HG03442 (cell line): Measurements from ENCODE around the gene FCF1.

Experiments used
- ATAC-seq: cut with Tn5 transposase; IDR thresholded peaks from one replicate; pipeline ENCODE4 v1.9.1; 2021; ENCODE audit warnings: mild to moderate bottlenecking, moderate library complexity; ENCODE audit not compliant: unreplicated experiment

Gene FCF1

GRCh38 chr14:74712499-74713394, at the start of gene FCF1, which contains the start of gene AREL1:
TSS of gene FCF1 (plus strand) at chr14:74713144. CDS start at chr14:74713198, 54 bp downstream.
TSS of gene AREL1 (minus strand) at chr14:74713080. CDS start at chr14:74685615, 27,465 bp downstream.
- peak; percentile 87 for ATAC-seq

DNA sequence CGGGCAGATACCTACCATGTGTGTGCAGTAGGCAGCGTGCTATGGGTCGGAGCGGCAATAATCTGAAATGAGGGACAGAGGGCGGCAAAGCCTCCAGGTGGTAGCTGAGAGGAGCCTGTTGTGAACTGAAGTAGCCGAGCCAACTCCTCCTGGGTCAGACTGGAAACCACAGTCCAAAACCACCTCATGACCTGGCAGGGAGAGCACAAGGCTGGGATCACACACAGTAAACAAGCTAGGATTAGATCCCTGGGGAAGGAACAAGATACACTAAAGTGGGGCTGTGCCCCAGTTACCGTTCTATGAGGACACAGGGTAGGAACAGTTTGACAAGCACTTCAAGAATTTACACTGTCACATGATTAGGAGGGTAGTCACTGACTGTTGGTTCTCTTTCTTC, 49.1 kb upstream of the FCF1 start:
- no peak for ATAC-seq

DNA sequence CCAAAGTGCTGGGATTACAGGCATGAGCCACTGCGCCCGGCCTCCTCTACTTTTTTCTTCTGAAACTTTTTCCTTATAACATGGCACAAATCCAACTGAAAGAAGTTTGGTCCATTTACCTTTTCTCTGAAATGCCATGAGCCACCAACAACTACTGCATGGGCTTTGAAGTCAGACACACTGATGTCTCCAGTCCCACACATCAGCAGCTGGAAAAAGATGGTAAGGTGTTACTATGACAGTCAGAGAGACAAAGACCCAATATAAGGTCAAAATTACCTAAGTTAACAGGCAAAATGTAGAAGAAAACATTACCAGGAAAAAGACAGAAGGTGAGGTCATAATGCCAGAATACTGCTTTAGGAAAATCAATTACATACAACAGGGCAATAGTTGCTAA, 48.2 kb upstream of the FCF1 start:
- ATAC-seq, result no peak

GRCh38 chr14:74667758-74668157, 45.2 kb upstream of the FCF1 start:
- ATAC-seq, result no peak

- ATAC-seq, result no peak
These were observed 43.7 kb upstream of the FCF1 start for GRCh38 chr14:74669256-74669655.

DNA sequence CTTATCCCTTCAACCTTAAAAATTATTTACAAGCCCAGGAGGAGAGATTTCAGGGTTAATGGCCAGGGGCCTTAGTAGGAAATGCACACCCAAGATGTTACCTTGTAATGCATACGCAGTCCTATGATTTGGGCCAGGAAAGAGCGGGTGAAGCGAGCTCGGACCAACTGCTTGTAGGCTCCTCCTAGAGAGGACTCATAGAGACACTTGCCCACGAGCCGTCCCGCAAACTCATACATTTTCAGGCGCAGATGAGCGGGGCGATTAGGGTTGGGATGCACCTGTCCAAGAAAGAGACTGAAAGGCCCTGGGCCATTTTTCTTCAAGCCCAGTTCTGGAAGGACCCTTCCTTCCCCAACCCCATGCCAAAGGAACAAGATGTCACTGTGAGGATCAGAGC, 43.1 kb upstream of the FCF1 start:
- no peak for ATAC-seq

- ATAC-seq, result no peak
These were observed 42.1 kb upstream of the FCF1 start for GRCh38 chr14:74670726-74671411.

- ATAC-seq, result no peak
These were observed 41.2 kb upstream of the FCF1 start for GRCh38 chr14:74671789-74672188.

DNA sequence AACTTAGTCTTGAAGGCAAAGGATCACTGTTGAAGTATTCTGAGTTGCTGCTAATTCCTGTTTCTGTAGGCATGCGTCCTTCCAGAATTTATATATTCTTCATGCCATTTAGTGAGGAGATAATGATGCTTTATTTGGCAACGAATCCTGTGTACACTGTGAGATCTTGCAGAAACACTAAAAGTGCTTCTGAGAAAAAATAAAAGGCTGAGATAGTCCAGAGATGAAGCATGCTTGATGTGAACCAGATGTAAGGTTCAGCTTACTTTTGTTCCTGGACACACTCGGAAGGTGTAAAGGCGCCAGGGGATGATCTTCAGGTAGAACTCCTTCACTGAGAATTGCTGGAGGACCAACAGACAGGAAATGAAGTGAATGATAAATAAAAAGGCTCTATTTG, 39.2 kb upstream of the FCF1 start:
- no peak for ATAC-seq

DNA sequence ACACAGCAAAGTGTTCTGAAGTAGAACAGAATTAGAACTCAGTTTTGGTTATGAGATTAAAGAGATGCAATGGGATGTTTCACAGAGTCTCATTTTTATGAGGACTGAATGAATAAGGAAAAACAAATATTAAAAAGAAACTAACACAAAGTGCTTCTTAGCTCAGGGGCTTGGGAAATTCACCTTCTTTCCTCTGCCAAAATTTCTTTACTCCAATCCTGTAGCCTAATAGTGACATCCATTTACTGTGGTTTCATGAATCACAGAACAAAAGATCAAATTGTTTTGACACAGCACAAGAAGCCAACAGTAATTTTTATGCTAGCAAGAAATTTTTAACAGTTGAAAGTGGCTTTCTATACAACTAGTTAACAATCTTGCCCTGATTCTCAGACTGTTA, 37.7 kb upstream of the FCF1 start:
- ATAC-seq, result no peak

DNA sequence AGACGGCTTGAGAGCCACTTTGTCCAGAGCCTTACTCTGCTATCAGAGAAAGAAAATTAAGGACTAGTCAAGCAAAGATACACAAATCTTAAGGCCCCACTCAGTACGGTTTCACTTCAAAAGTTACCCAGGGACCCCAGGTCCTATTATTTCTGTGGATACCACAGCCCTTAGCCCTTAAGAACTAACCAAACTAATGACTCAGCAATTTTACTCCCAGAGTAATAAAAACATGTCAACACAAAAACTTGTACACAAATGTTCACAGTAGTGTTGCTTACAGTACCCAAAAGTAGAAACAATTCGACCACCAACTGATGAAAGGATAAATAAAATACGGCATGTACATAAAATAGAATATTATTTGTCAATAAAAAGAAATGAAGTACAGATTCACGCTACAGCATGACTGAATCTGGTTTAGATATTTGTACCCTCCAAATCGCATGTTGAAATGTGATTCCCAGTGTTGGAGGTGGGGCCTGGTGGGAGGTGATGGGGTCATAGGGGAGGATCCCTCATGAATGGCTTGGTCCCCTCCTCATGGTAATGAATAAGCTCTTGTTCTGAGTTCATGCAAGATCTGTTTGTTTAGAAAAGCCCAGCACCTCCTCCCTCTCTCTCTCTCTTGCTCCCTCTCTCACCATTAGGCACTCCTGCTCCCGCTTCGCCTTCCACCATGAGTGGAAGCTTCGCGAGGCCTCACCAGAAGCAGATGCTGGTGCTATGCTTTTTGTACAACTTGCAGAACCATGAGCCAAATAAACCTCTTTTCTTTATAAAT, 30.6 kb upstream of the FCF1 start:
- no peak for ATAC-seq

- no peak for ATAC-seq
These were observed 29.5 kb upstream of the FCF1 start for GRCh38 chr14:74683406-74683805.

DNA sequence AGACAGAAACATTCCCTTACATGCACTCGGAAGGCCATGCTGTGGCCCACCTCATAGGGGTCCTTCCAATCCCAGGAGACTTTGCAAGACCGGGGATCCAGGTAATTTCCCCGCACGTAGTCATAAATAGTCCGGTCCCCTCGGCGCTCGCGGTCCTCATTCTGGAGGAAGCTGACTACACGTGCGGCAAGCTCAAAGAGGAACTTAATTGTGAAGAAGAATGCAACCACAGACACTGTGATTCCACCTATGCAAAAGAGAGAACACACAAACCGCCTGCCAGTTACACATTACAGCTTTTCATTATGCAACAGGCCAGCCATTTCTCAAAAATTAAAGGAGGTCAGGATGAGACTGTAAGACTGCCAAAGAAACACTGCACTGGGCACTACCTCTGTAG, 28.5 kb upstream of the FCF1 start:
- ATAC-seq, result no peak

DNA sequence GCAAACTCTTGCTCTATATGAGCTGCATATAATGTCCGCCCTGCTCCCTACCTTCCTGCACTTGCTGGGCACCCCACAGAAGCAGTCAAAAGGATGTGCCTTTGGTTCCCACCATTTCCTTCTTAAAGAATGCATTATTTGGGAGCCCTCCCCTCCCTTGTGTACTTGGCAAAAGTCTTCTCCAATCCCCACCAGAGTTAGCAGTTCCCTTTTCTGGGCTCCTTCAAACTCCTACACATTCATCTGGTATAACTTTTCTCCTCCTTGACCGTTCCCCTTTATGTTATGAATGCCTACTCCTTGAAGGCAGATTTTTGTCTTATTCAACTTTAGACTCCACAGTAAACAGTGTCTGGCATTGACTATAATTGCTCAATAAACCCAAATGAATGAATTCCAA, 27.9 kb upstream of the FCF1 start:
- no peak for ATAC-seq

DNA sequence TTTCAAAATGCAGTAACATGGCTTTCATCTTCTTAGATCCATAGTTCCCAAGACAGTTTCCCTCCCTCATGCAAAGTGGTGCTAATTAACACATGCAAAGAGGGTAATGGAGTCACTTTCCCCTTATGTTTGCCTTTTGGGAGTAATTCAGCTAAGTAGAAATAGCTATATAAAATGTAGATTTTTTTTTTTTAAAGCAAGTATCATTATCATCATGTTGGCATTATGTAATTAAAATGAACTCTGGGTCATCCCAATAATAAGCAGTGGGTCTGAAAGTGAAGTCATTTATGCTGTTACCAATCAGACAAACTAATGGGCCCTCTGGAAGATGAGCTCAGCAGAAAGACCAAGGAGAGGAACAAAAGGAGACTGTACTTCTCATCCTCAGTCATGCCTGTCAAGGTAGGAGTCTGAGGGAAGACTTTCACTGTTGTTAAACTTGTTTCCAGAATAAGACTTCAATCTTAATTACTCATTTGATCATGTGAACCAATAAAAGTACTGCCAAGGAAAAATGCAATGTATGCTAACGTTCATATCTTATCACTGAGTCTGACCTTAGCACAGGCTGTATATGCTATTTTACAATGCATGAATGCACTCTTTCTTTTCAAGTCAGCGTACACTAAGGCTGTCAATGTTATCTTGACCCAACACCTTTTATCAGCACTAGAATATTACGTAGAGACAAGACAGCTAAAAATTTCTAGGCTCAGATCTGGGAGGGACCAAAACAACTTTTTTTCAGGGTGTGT, 26.8 kb upstream of the FCF1 start:
- ATAC-seq, result no peak

- ATAC-seq, result no peak
These were observed 21.5 kb upstream of the FCF1 start for GRCh38 chr14:74691456-74691855.

DNA sequence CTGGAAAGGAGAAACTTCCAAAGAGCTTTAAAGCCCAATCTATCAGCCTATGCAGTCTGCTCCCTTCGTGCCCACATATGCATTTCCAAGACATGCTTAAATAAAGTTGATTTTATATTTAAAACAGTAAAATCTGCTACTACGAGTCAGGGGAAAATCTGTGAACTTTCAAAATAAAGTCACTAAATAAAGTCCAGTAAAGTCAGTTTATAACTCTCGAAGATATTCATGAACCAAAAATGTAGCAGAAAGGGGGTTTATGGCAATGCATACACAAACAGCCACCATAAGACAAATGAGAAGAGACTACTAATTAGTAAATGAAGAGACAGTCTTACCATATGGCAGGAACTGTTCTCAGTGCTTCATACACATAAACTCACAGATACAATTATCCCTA, 19.8 kb upstream of the FCF1 start:
- no peak for ATAC-seq

- no peak for ATAC-seq
These were observed 17.5 kb upstream of the FCF1 start for GRCh38 chr14:74695406-74695805.

GRCh38 chr14:74697011-74697410, 15.9 kb upstream of the FCF1 start:
- no peak for ATAC-seq

DNA sequence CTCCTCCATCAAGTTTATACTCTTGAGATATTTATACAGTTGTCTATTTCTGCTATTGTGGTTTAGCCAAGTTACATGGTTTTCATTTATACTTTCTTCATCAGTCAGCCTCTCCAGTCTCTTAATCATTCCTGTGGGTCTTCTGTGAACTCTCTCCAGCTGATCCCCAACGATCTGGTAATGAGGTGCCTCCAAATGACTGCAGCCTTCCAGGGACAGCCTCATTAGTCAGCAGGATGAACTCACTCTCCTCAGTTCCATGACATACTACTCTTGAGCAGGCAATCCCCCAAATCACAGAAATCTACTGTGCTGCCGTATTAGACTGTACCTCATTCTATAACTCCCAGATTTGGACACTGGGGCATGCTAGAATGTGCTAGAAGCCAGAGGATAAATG, 15.4 kb upstream of the FCF1 start:
- ATAC-seq, result no peak

DNA sequence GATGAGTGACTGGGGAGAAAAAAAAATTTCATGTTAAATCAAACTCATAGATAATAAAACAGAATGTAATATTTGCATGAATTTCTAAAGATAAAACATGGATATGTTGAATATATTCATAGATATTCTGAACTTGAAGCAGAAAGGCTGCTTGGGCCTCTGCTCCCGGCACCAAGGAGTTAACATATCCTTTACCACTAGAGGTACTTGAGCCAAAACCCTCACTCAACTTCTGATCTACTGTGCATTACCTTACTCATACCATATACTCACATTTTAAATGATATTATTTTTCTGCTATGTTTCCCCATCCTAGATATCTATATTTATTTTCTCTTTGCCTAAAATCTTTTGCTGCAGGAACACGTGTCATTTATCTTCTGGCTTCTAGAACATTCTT, 15.0 kb upstream of the FCF1 start:
- no peak for ATAC-seq
